SW 1271 (cell line): ENCODE data around the gene STC2.

Experiments
- DNase-seq, 2 experiments: peaks; one replicate each; lab custom pipeline; 2025; lab: John Stamatoyannopoulos, UW

The STC2 gene

GRCh38 chr5:173265433-173265832 lies 62.8 kb downstream of the STC2 start:
- no peak for DNase-seq
